ENCODE measurements around the gene LSMEM2.

The LSMEM2 gene

GRCh38 chr3:50297896-50298725 lies 19.2 kb downstream of the LSMEM2 start:
- H3K27me3 ChIP-seq (replicated peaks; ENCODE audit: control insufficient read depth, insufficient read depth, low read length, poor library complexity, severe bottlenecking) = no peaks in the 10 kb centered on the region
- H3K4me3 ChIP-seq (ENCODE audit: insufficient read depth, low read depth, low read length, poor library complexity, severe bottlenecking) = peak overlapping the region; percentile 67
- no peaks in the 10 kb centered on the region for H3K9me3 ChIP-seq (ENCODE audit: control insufficient read depth, low read length)
- DNase-seq = no peak
- no peaks in the 10 kb centered on the region for H3K36me3 ChIP-seq (ENCODE audit: control insufficient read depth, insufficient read depth, low read length)
- peaks cover 23% of the 10 kb centered on the region for H3K4me1 ChIP-seq (ENCODE audit: control insufficient read depth, insufficient read depth, low read length, poor library complexity, severe bottlenecking)
- peak overlapping the region; percentile 90 for H3K27ac ChIP-seq (ENCODE audit: insufficient read depth, low read length, poor library complexity, severe bottlenecking)

DNA sequence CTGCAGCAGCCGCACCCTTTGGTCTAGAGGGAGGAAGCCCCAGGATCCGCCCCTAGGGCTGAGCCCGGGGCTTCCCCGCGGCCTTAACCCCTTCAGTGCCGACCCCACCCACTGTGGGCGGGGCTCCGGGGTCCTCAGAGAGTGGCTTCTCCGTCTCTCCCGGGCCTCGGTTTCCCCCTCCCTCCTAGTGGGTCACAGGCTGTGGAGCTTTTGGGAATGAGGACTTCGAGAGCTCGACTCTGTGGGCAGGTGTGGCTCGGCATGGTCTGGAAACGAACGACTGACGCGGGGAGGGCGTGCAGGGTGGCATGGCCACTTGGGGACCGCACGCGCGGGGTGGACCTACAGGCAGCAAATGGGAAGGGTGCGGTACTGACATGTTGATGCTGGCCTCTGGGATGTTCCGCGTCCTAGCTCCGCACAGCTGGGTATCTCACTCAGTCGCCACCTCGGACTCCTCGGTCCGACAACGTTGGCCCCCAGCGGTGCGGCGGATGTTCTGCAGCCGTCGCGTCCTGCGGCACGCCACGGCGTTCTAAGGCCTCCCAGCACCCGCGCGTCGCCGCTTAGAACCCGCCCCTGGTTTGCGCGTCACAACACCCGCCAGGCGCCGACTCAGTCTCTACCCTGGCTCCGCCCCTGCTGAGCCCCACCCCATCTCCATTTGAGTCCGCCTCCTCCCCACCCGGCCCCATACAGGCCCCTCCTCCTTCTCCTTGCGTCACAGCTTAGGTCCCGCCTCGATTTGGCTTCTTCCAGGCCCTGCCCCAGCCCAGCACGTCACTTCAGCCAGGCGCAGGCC lies 20.1 kb downstream of the LSMEM2 start, which contains the start of the genes HYAL3 and NAA80:
Gene HYAL3 (minus strand): TSS at position 570 of the 802 bp plus-strand sequence. CDS start 3,803 bp downstream, outside the sequence.
Gene NAA80 (minus strand): TSS at position 570 of the 802 bp plus-strand sequence. CDS start 1,942 bp downstream, outside the sequence.
- peak; percentile 99 for DNase-seq
- no peaks in the 10 kb centered on the region for H3K27me3 ChIP-seq (replicated peaks; ENCODE audit: control insufficient read depth, insufficient read depth, low read length, poor library complexity, severe bottlenecking)
- peak within 1 kb of the TSS; percentile 90 for H3K27ac ChIP-seq (ENCODE audit: insufficient read depth, low read length, poor library complexity, severe bottlenecking)
- peaks cover 22% of the 10 kb centered on the region for H3K4me1 ChIP-seq (ENCODE audit: control insufficient read depth, insufficient read depth, low read length, poor library complexity, severe bottlenecking)
- H3K36me3 ChIP-seq (ENCODE audit: control insufficient read depth, insufficient read depth, low read length) = no peaks in the 10 kb centered on the region
- no peaks in the 10 kb centered on the region for H3K9me3 ChIP-seq (ENCODE audit: control insufficient read depth, low read length)
- peak within 1 kb of the TSS; percentile 67 for H3K4me3 ChIP-seq (ENCODE audit: insufficient read depth, low read depth, low read length, poor library complexity, severe bottlenecking)

GRCh38 chr3:50299638-50299928 lies 20.7 kb downstream of the LSMEM2 start:
- peak overlapping the region; percentile 58 for H3K4me3 ChIP-seq (ENCODE audit: insufficient read depth, low read depth, low read length, poor library complexity, severe bottlenecking)
- no peaks in the 10 kb centered on the region for H3K36me3 ChIP-seq (ENCODE audit: control insufficient read depth, insufficient read depth, low read length)
- no peaks in the 10 kb centered on the region for H3K9me3 ChIP-seq (ENCODE audit: control insufficient read depth, low read length)
- H3K27me3 ChIP-seq (replicated peaks; ENCODE audit: control insufficient read depth, insufficient read depth, low read length, poor library complexity, severe bottlenecking) = no peaks in the 10 kb centered on the region
- no peak for DNase-seq
- H3K27ac ChIP-seq (ENCODE audit: insufficient read depth, low read length, poor library complexity, severe bottlenecking) = peak overlapping the region; percentile 90
- peaks cover 22% of the 10 kb centered on the region for H3K4me1 ChIP-seq (ENCODE audit: control insufficient read depth, insufficient read depth, low read length, poor library complexity, severe bottlenecking)

DNA sequence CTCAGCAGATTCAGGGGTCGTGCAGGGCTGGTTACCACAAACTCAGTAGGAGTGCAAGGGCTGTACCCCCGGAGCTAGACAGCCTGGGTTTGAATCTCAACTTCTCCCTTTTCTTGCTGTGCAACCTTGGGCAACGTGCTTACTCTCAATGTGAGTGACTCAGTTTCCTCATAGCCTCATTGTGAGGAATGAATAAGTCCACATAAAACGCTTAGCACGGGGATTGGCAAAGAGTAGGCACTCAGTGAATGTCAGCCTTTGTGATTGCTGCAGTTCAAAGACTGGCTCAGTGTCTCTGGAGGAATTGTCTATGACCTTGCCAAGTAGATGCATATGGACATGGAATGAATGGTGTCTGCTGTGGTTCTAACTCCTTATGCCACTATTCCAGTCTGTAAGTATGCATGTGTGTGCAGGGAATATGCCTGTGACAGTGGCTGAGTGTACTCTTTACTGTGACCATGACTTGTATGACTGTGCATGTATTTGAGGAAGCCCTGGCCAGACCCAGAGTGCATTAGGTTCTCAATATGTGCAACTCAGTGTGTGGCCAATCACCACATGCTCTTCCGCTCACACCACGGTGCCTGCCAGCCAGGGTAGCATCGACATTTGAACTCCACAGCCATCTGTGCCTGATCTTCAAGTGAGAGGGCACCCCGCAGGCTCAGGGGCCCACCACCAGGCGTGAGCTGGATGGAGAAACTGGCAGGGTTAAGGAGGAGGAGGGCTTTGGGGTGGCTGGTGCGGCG lies 21.2 kb downstream of the LSMEM2 start:
- Histone ChIP-seq H3K27me3 (replicated peaks; ENCODE audit: control insufficient read depth, insufficient read depth, low read length, poor library complexity, severe bottlenecking) (no peaks in the 10 kb centered on the region), H3K9me3 (ENCODE audit: control insufficient read depth, low read length) (no peaks in the 10 kb centered on the region), H3K4me1 (ENCODE audit: control insufficient read depth, insufficient read depth, low read length, poor library complexity, severe bottlenecking) (peaks cover 22% of the 10 kb centered on the region), H3K36me3 (ENCODE audit: control insufficient read depth, insufficient read depth, low read length) (no peaks in the 10 kb centered on the region), H3K4me3 (ENCODE audit: insufficient read depth, low read depth, low read length, poor library complexity, severe bottlenecking) (peak overlapping the region; percentile 58), H3K27ac (ENCODE audit: insufficient read depth, low read length, poor library complexity, severe bottlenecking) (peak overlapping the region; percentile 90)
- no peak for DNase-seq

DNA sequence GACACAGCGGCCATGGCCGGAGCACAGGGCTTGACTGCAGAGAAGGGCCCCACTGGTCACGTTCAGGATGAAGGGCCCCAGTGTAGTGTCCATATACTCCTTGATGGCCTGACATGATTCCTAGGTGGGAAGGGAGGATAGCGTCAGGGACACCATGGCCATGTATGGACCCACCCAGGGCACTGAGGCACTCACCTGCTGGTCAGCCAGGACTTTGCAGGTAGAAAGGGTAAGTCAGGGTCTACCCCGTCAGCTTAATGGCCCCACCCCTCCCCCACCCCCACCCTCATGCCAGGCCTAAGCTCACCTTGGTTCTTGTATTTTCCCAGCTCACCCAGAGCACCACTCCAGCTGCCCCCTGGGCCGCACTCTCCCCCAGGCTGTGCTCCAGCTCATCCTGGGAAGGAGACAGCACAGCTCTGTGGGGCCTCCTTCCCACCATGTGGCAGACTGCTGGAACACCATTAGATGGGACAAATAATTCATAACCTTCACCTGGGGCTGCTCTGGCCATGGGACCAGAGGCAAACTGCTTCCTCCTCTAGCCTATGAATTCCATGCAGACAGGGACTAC lies 21.9 kb downstream of the LSMEM2 start:
- Histone ChIP-seq H3K4me3 (ENCODE audit: insufficient read depth, low read depth, low read length, poor library complexity, severe bottlenecking) (no peak overlapping the region), H3K4me1 (ENCODE audit: control insufficient read depth, insufficient read depth, low read length, poor library complexity, severe bottlenecking) (peaks cover 22% of the 10 kb centered on the region)

DNA sequence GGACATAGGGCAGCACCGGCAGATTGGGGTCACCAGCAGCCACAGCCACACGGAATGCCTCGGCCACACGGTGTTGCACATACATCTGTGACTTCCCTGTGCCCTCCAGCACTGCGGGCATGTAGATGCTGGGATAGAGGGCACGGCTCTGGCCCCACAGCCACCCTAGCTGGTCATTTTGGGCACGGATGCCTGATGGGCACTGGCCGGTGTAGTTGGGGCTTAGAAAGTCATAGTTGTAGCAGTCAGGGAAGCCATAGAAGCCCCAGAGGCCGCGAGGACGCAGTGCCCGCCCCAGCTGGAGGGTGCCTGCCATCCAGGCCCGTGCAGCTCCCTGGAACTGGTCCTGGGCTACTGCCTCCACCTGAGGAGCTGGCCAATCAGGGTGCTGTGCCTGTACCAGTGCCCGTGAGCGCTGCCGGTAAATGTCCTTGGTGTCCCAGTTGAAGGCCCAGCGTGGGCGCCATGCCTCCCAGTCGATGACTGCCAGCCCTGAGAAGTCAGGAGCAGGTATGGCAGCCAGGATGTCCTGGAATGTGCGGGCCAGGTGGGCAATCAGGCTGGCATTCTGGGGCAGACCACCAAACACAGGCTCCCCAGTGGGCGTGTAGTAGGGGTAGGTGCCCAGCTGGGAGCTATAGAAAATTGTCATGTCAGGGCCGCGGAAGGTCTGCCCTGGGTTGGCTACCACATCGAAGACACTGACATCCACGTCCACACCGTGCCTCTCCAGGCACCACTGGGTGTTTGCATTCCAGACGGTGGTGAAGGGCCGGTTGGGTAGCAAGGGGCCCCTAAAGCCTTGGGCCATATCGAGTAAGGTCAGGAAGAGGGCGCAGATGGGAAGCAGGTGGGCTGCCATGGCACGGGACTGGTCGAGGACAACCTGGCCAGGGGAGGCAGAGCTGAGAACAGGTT lies 23.5 kb downstream of the LSMEM2 start:
- DNase-seq = no peak
- Histone ChIP-seq H3K36me3 (ENCODE audit: control insufficient read depth, insufficient read depth, low read length) (no peaks in the 10 kb centered on the region), H3K27me3 (replicated peaks; ENCODE audit: control insufficient read depth, insufficient read depth, low read length, poor library complexity, severe bottlenecking) (no peaks in the 10 kb centered on the region), H3K4me3 (ENCODE audit: insufficient read depth, low read depth, low read length, poor library complexity, severe bottlenecking) (no peak overlapping the region), H3K27ac (ENCODE audit: insufficient read depth, low read length, poor library complexity, severe bottlenecking) (no peak overlapping the region), H3K9me3 (ENCODE audit: control insufficient read depth, low read length) (no peaks in the 10 kb centered on the region), H3K4me1 (ENCODE audit: control insufficient read depth, insufficient read depth, low read length, poor library complexity, severe bottlenecking) (peaks cover 22% of the 10 kb centered on the region)

More for the DNA sequence above, 21.9 kb downstream of the LSMEM2 start:
- Histone ChIP-seq H3K27ac (ENCODE audit: insufficient read depth, low read length, poor library complexity, severe bottlenecking) (no peak overlapping the region), H3K9me3 (ENCODE audit: control insufficient read depth, low read length) (no peaks in the 10 kb centered on the region), H3K27me3 (replicated peaks; ENCODE audit: control insufficient read depth, insufficient read depth, low read length, poor library complexity, severe bottlenecking) (no peaks in the 10 kb centered on the region), H3K36me3 (ENCODE audit: control insufficient read depth, insufficient read depth, low read length) (no peaks in the 10 kb centered on the region)
- no peak for DNase-seq

DNA sequence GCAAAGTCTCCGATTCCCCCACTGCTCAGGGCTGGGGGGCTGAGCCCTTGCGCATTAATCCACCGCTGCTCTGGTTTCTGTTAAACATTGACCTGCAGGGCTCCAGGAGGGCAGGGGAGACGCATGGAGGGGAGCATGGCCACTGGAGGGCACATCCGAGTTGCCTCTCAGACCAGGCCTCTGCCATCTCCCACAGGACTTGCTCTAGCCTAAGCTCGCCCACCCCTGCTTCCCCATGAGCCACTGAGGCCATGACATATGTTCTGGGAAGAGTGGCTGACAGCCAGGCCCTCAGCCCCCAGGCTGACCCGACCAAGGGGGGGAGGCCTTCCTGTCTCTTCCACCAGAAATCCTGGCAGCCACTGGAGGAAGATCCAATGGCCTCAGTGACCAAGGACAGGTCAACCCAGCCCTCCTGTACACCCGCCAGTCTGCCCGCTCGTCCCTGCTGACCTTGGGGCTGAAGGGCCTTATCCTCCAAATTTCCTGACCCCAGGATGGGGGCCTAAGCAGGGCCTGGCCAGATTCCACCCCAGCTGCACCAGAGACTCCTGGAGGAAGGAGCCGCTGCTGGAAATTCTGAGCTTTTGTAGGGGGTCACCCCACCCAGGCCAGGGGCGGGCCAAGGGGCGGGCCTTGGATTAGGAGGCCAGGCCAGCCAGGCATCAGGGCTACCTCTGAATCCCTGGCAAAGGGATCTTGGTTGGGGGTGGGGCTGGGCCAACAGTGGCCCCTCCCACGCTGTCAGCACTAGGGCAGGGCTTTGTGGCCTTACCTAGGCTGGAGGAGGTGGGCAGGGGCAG lies 24.3 kb downstream of the LSMEM2 start, which contains the start of gene HYAL1:
Gene HYAL1 (minus strand): TSS at position 562 of the 803 bp plus-strand sequence. CDS start 618 bp downstream, outside the sequence.
- H3K4me3 ChIP-seq (ENCODE audit: insufficient read depth, low read depth, low read length, poor library complexity, severe bottlenecking) = no peak within 1 kb of the TSS

DNA sequence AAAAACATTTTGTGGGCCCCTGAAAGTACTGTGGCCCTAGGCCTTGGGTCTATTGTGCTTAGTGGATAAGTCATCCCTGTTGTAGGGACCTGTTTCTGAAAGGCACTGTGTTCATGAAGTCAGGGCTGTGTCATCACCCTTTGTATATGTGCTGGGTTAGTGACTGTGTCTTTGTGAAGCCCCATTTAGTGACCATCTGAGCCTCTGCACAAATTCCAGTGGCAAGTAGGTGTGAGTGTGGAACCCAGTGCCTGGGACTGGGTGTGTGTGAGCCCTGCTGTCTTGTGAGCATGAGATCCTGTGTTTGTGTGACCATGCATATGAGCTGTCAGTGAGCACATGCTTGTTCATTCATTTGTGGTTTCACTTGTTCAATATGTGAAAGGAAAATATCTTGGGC lies 25.7 kb downstream of the LSMEM2 start:
- H3K4me3 ChIP-seq (ENCODE audit: insufficient read depth, low read depth, low read length, poor library complexity, severe bottlenecking) = no peak overlapping the region
- H3K36me3 ChIP-seq (ENCODE audit: control insufficient read depth, insufficient read depth, low read length) = no peaks in the 10 kb centered on the region
- peaks cover 10% of the 10 kb centered on the region for H3K4me1 ChIP-seq (ENCODE audit: control insufficient read depth, insufficient read depth, low read length, poor library complexity, severe bottlenecking)
- no peak overlapping the region for H3K27ac ChIP-seq (ENCODE audit: insufficient read depth, low read length, poor library complexity, severe bottlenecking)
- H3K27me3 ChIP-seq (replicated peaks; ENCODE audit: control insufficient read depth, insufficient read depth, low read length, poor library complexity, severe bottlenecking) = no peaks in the 10 kb centered on the region
- no peak for DNase-seq
- H3K9me3 ChIP-seq (ENCODE audit: control insufficient read depth, low read length) = no peaks in the 10 kb centered on the region

More for the DNA sequence above, 24.3 kb downstream of the LSMEM2 start, which contains the start of gene HYAL1:
- Histone ChIP-seq H3K36me3 (ENCODE audit: control insufficient read depth, insufficient read depth, low read length) (no peaks in the 10 kb centered on the region), H3K27me3 (replicated peaks; ENCODE audit: control insufficient read depth, insufficient read depth, low read length, poor library complexity, severe bottlenecking) (no peaks in the 10 kb centered on the region), H3K27ac (ENCODE audit: insufficient read depth, low read length, poor library complexity, severe bottlenecking) (no peak within 1 kb of the TSS), H3K9me3 (ENCODE audit: control insufficient read depth, low read length) (no peaks in the 10 kb centered on the region), H3K4me1 (ENCODE audit: control insufficient read depth, insufficient read depth, low read length, poor library complexity, severe bottlenecking) (peaks cover 18% of the 10 kb centered on the region)
- no peak for DNase-seq
